Activated T-helper 9 cell treated with anti-CD3 and anti-CD28 coated beads, Interleukin-2, amount 50 U/mL, for 16 hours (primary cell): ENCODE results near the gene MTF1.

Experiments used
- DNase-seq: peaks from one replicate; pipeline ENCODE4 v3.0.0-alpha.2; 2020; ENCODE audit warnings: low read depth

The MTF1 gene

GRCh38 chr1:37867784-37868183, 8.4 kb upstream of the MTF1 start:
- DNase-seq, result no peak

GRCh38 chr1:37866491-37866890, 7.1 kb upstream of the MTF1 start:
- DNase-seq, result no peak

GRCh38 chr1:37865348-37866120, 6.1 kb upstream of the MTF1 start:
- DNase-seq, result no peak

- no peak for DNase-seq
Measured at GRCh38 chr1:37862330-37862729, 2.9 kb upstream of the MTF1 start.

GRCh38 chr1:37861151-37861550, 1.8 kb upstream of the MTF1 start:
- no peak for DNase-seq

GRCh38 chr1:37860346-37860666, 914 bp upstream of the MTF1 start:
- DNase-seq, result no peak

GRCh38 chr1:37858931-37859506, 373 bp downstream of the MTF1 start:
- DNase-seq, result no peak

GRCh38 chr1:37854406-37854805, 5.0 kb downstream of the MTF1 start:
- no peak for DNase-seq

- DNase-seq, result no peak
Measured at GRCh38 chr1:37853157-37853556, 6.2 kb downstream of the MTF1 start.

GRCh38 chr1:37851782-37852210, 7.6 kb downstream of the MTF1 start:
- no peak for DNase-seq

GRCh38 chr1:37851262-37851661, 8.1 kb downstream of the MTF1 start:
- DNase-seq, result no peak

GRCh38 chr1:37850352-37850955, 8.9 kb downstream of the MTF1 start:
- no peak for DNase-seq

GRCh38 chr1:37849480-37849879, 9.9 kb downstream of the MTF1 start:
- no peak for DNase-seq

- no peak for DNase-seq
Measured at GRCh38 chr1:37846647-37847339, 12.6 kb downstream of the MTF1 start.

GRCh38 chr1:37845786-37846185, 13.6 kb downstream of the MTF1 start:
- DNase-seq, result no peak

- no peak for DNase-seq
Measured at GRCh38 chr1:37845049-37845646, 14.2 kb downstream of the MTF1 start.

GRCh38 chr1:37844536-37844935, 14.9 kb downstream of the MTF1 start:
- no peak for DNase-seq

GRCh38 chr1:37841652-37842051, 17.7 kb downstream of the MTF1 start:
- DNase-seq, result no peak

- DNase-seq, result no peak
Measured at GRCh38 chr1:37840711-37841110, 18.7 kb downstream of the MTF1 start.

GRCh38 chr1:37839676-37840075, 19.7 kb downstream of the MTF1 start:
- no peak for DNase-seq

- no peak for DNase-seq
Measured at GRCh38 chr1:37836788-37837187, 22.6 kb downstream of the MTF1 start.

- no peak for DNase-seq
Measured at GRCh38 chr1:37831809-37832208, 27.6 kb downstream of the MTF1 start.

- DNase-seq, result no peak
Measured at GRCh38 chr1:37831109-37831508, 28.3 kb downstream of the MTF1 start.
